K562 (cell line): ENCODE data around the gene FSTL4. TPM values are rescaled to one million over a fixed set of nuclear protein-coding genes. Genes with fewer than 3 reads are reported as not detected.

Source experiments
- ATF7 ChIP-seq: fragments of 450-650 bp; IDR thresholded peaks from 2 replicates; pipeline ENCODE4 v1.7.1; 2014; ENCODE audit warnings: mild to moderate bottlenecking, moderate library complexity
- COPS2 ChIP-seq: fragments of 450-650 bp; conservative IDR thresholded peaks from 2 replicates; pipeline ENCODE4 v1.6.1; 2016; ENCODE audit warnings: mild to moderate bottlenecking, moderate library complexity
- GATAD2A ChIP-seq: fragments of 450-650 bp; IDR thresholded peaks from 2 replicates; pipeline ENCODE4 v1.6.1; 2017
- GATAD2B ChIP-seq: fragments of 450-650 bp; IDR thresholded peaks from 2 replicates; pipeline ENCODE4 v1.6.1; 2017; ENCODE audit warnings: mild to moderate bottlenecking, borderline replicate concordance
- GTF2A2 ChIP-seq: IDR thresholded peaks from 2 replicates; pipeline ENCODE4 v1.6.1; 2016; ENCODE audit warnings: mild to moderate bottlenecking, missing genetic modification characterization, missing compliant biosample characterization
- HDAC6 ChIP-seq: IDR thresholded peaks from 2 replicates; pipeline ENCODE4 v1.6.1; 2012; ENCODE audit warnings: low read depth, mild to moderate bottlenecking, control low read depth, inconsistent platforms, low read length, moderate library complexity
- IRF2 ChIP-seq: sonication (generic); formaldehyde crosslinking; IDR thresholded peaks from 2 replicates; pipeline ENCODE4 v1.8.1; 2022; ENCODE audit warnings: mild to moderate bottlenecking, missing genetic modification reagents
- KHSRP ChIP-seq: fragments of 450-650 bp; IDR thresholded peaks from 2 replicates; pipeline ENCODE4 v1.6.1; 2017
- KLF1 ChIP-seq: fragments of 450-650 bp; IDR thresholded peaks from 2 replicates; pipeline ENCODE4 v1.6.1; 2016; ENCODE audit warnings: missing genetic modification characterization, missing compliant biosample characterization
- MCM3 ChIP-seq: fragments of 450-650 bp; IDR thresholded peaks from 2 replicates; pipeline ENCODE4 v1.6.1; 2016
- MTA1 ChIP-seq: fragments of 450-650 bp; IDR thresholded peaks from 2 replicates; pipeline ENCODE4 v1.6.1; 2017; ENCODE audit warnings: borderline replicate concordance
- NUFIP1 ChIP-seq: fragments of 450-650 bp; IDR thresholded peaks from 2 replicates; pipeline ENCODE4 v1.6.1; 2018; ENCODE audit not compliant: partially characterized antibody
- POLR3A ChIP-seq: IDR thresholded peaks from 2 replicates; pipeline ENCODE4 v1.6.1; 2011; ENCODE audit warnings: borderline replicate concordance, mild to moderate bottlenecking, moderate library complexity; ENCODE audit not compliant: insufficient read length, insufficient read depth; ENCODE audit errors: extremely low read depth
- PTBP1 ChIP-seq: fragments of 200-400 bp; formaldehyde crosslinking; IDR thresholded peaks from 2 replicates; pipeline ENCODE4 v1.6.1; 2017; ENCODE audit warnings: low read depth, low read length
- PTTG1 ChIP-seq: fragments of 450-650 bp; IDR thresholded peaks from 2 replicates; pipeline ENCODE4 v1.6.1; 2016; ENCODE audit warnings: low read depth, mild to moderate bottlenecking, missing genetic modification characterization, missing compliant biosample characterization
- RNF2 ChIP-seq: sonication (generic); IDR thresholded peaks from 2 replicates; pipeline ENCODE4 v1.6.1; 2016
- SMAD2 ChIP-seq: fragments of 150-350 bp; IDR thresholded peaks from 2 replicates; pipeline ENCODE4 v1.6.1; 2014; ENCODE audit warnings: low read depth, mild to moderate bottlenecking, low read length
- SMARCB1 ChIP-seq: IDR thresholded peaks from 2 replicates; pipeline ENCODE4 v1.6.1; 2011; ENCODE audit warnings: improper control_type of control experiment, low read depth; ENCODE audit not compliant: insufficient read length
- SMARCC2 ChIP-seq: fragments of 450-650 bp; IDR thresholded peaks from 2 replicates; pipeline ENCODE4 v1.6.1; 2017; ENCODE audit warnings: antibody characterized with exemption, moderate library complexity, mild to moderate bottlenecking, low read depth
- TCF7L2 ChIP-seq: fragments of 150-350 bp; IDR thresholded peaks from 2 replicates; pipeline ENCODE4 v1.6.1; 2016; ENCODE audit warnings: low read depth, mild to moderate bottlenecking, low read length, moderate library complexity
- WHSC1 ChIP-seq: IDR thresholded peaks from one replicate; pipeline ENCODE4 v1.6.1; 2012; ENCODE audit warnings: low read length, control low read depth, inconsistent platforms
- ZNF24 ChIP-seq: fragments of 450-650 bp; IDR thresholded peaks from 2 replicates; pipeline ENCODE4 v1.6.1; 2016
- ZNF668 ChIP-seq: fragments of 250-450 bp; sonication (Bioruptor Pico); IDR thresholded peaks from 2 replicates; pipeline ENCODE4 v1.8.0; 2022; ENCODE audit warnings: mild to moderate bottlenecking, inconsistent platforms
- ZNF830 ChIP-seq: fragments of 250-450 bp; sonication (Bioruptor Pico); IDR thresholded peaks from 2 replicates; pipeline ENCODE4 v1.5.0; 2021; ENCODE audit warnings: mild to moderate bottlenecking
- polyA plus RNA-seq, 8 experiments: library from polyadenylated mRNA; depleted of rRNA in 4 of 8; stranded (reverse) in 5 of 8; unstranded in 3 of 8; fragments of >200 nt; fragmentation: Nextera tagmentation in 2 of 8; fragmentation: Illumina TruSeq in 1 of 8; extraction: Ambion mirVana in 2 of 8; extraction: Trizol in 1 of 8; gene quantifications; 2 replicates each; pipeline versions ENCODE4 v1.2.1 to v1.2.3, GENCODE V29; 2011 to 2014; ENCODE audit warnings: inconsistent platforms in 1 of 8, missing spikeins in 1 of 8
- total RNA-seq, 7 experiments: library from RNA; depleted of rRNA in 6 of 7; stranded (reverse); fragments of >200 nt in 6 of 7; fragmentation: Illumina TruSeq in 2 of 7; extraction: Trizol in 2 of 7; gene quantifications; 2 replicates each; pipeline versions ENCODE4 v1.2.1 to v1.2.3, GENCODE V29; 2011 to 2021; ENCODE audit warnings: low replicate concordance in 1 of 7
- TF ChIP-seq, protein P1 (sequence below): fragments of 450-650 bp; IDR thresholded peaks from 2 replicates; pipeline ENCODE4 v1.7.1; 2018; ENCODE audit warnings: mild to moderate bottlenecking, low read depth; ENCODE audit not compliant: partially characterized antibody
- TF ChIP-seq, protein P2 (sequence below): fragments of 200-800 bp; sonication (Bioruptor generic); IDR thresholded peaks from 2 replicates; pipeline ENCODE4 v1.6.1; 2017; ENCODE audit warnings: missing genetic modification characterization, missing compliant biosample characterization
- TF ChIP-seq, protein P3 (sequence below): fragments of 200-800 bp; sonication (Bioruptor generic); IDR thresholded peaks from 2 replicates; pipeline ENCODE4 v1.6.1; 2017; ENCODE audit warnings: missing genetic modification characterization, missing compliant biosample characterization

The FSTL4 gene
- total and polyA plus RNA-seq, 9 of the 15 experiments (the other 6 are each of a cell fraction or from before 2014, with no cell fraction given): 0.08 to 0.18 (median 0.10) TPM; not detected in 5

GRCh38 chr5:133245191-133246052 lies 366.9 kb downstream of the FSTL4 start (continued):
- TF ChIP-seq NUFIP1 (no peak), ZNF24 (no peak), WHSC1 (no peak), ZNF668 (CRISPR knock-in tag) (no peak), GATAD2A (no peak), ZNF830 (no peak), PTBP1 (no peak), SMARCB1 (no peak), HDAC6 (no peak), PTTG1 (tag) (no peak), ATF7 (peak; percentile 37; the same call in 1 of the 2 replicates), IRF2 (CRISPR knock-in tag) (no peak), KLF1 (tag) (no peak), POLR3A (no peak), COPS2 (no peak), MTA1 (0 out of 2 replicates have a peak, but pooled peaks have one; percentile 26), GTF2A2 (tag) (no peak), RNF2 (no peak), TCF7L2 (no peak), SMARCC2 (no peak), MCM3 (no peak), GATAD2B (no peak), KHSRP (no peak), SMAD2 (no peak)
- TF ChIP-seq, protein P1, sequence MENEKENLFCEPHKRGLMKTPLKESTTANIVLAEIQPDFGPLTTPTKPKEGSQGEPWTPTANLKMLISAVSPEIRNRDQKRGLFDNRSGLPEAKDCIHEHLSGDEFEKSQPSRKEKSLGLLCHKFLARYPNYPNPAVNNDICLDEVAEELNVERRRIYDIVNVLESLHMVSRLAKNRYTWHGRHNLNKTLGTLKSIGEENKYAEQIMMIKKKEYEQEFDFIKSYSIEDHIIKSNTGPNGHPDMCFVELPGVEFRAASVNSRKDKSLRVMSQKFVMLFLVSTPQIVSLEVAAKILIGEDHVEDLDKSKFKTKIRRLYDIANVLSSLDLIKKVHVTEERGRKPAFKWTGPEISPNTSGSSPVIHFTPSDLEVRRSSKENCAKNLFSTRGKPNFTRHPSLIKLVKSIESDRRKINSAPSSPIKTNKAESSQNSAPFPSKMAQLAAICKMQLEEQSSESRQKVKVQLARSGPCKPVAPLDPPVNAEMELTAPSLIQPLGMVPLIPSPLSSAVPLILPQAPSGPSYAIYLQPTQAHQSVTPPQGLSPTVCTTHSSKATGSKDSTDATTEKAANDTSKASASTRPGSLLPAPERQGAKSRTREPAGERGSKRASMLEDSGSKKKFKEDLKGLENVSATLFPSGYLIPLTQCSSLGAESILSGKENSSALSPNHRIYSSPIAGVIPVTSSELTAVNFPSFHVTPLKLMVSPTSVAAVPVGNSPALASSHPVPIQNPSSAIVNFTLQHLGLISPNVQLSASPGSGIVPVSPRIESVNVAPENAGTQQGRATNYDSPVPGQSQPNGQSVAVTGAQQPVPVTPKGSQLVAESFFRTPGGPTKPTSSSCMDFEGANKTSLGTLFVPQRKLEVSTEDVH: no peak
- TF ChIP-seq, protein P2, sequence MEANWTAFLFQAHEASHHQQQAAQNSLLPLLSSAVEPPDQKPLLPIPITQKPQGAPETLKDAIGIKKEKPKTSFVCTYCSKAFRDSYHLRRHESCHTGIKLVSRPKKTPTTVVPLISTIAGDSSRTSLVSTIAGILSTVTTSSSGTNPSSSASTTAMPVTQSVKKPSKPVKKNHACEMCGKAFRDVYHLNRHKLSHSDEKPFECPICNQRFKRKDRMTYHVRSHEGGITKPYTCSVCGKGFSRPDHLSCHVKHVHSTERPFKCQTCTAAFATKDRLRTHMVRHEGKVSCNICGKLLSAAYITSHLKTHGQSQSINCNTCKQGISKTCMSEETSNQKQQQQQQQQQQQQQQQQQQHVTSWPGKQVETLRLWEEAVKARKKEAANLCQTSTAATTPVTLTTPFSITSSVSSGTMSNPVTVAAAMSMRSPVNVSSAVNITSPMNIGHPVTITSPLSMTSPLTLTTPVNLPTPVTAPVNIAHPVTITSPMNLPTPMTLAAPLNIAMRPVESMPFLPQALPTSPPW (CRISPR knock-in tag): no peak
- TF ChIP-seq, protein P3, sequence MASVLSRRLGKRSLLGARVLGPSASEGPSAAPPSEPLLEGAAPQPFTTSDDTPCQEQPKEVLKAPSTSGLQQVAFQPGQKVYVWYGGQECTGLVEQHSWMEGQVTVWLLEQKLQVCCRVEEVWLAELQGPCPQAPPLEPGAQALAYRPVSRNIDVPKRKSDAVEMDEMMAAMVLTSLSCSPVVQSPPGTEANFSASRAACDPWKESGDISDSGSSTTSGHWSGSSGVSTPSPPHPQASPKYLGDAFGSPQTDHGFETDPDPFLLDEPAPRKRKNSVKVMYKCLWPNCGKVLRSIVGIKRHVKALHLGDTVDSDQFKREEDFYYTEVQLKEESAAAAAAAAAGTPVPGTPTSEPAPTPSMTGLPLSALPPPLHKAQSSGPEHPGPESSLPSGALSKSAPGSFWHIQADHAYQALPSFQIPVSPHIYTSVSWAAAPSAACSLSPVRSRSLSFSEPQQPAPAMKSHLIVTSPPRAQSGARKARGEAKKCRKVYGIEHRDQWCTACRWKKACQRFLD (CRISPR knock-in tag): no peak
